ENCODE results near the gene UBAP1.
"Not testable (repeated sequence)": the region's sequence is repeated elsewhere in the genome, so short reads cannot be mapped to it uniquely, and the experiment has no call there.

Gene UBAP1

GRCh38 chr9:34224349-34224748 lies 45.5 kb downstream of the UBAP1 start:
- no peak for DNase-seq (ENCODE audit: low read depth in 2 of 2)

GRCh38 chr9:34226144-34226760 lies 47.4 kb downstream of the UBAP1 start:
- DNase-seq (ENCODE audit: low read depth in 2 of 2), result not testable (repeated sequence)

- no peak for DNase-seq (ENCODE audit: low read depth in 2 of 2)
Observed at GRCh38 chr9:34227445-34227844, 48.6 kb downstream of the UBAP1 start.

- no peak for DNase-seq (ENCODE audit: low read depth in 2 of 2)
Observed at GRCh38 chr9:34230556-34230955, 51.7 kb downstream of the UBAP1 start.

DNA sequence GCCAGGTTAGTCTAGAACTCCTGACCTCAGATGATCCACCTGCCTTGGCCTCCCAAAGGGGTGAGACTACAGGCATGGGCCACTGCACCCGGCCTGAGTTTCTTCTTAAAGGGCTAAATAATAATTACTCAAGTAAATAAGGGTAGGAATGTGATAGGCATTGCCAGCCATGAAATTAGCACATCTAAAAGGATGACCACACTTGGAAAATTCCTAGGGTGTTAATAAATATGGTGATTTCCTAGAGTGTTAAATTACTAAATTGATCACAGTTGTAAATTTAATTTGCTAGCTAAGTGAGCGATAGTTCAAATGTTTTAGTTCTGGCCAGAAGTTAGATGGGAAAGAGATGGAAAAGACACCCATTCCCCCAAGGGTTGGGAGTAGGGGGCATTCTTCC lies 53.4 kb downstream of the UBAP1 start:
- no peak for DNase-seq (ENCODE audit: low read depth in 2 of 2)

DNA sequence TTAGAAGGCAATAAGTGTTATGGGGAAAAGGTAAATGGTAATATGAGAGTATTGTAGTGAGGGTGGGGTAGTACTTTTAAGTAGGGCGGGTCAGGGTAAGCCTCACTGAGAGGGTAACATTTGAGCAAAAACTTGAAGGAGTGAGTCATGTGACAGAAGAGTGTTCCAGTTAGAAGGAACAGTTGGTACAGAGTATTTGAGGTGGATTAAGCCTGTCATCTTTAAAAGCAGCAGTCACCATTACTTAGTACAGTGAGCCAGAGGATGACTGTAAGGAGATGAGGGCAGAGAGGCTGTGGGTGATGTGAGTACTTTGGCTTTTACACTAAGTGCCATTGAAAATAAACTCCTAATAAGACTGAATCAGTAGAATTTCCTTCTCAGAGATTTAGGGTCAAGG lies 54.8 kb downstream of the UBAP1 start:
- DNase-seq (ENCODE audit: low read depth in 2 of 2), result no peak

DNA sequence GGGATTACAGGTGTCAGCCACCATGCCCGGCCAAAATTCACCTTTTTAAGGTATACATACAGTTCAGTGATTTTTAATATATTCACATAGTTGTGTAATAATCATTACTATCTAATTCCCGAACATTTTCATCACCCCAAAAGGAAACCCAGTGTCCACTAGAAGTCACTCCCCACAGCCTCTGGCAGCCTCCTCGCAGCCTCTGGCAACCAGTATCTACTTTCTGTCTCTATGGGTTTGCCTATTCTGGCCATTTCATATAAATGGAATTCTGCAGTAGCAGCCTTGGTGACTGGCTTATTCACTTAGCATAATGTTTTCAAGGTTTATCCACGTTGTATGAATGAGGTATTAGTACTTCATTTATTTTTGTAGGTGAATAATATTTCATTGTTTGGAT lies 59.0 kb downstream of the UBAP1 start:
- DNase-seq (ENCODE audit: low read depth in 2 of 2), result no peak

GRCh38 chr9:34240006-34240405 lies 61.2 kb downstream of the UBAP1 start:
- DNase-seq (ENCODE audit: low read depth in 2 of 2), result no peak

- no peak for DNase-seq (ENCODE audit: low read depth in 2 of 2)
Observed at GRCh38 chr9:34242830-34243229, 64.0 kb downstream of the UBAP1 start.

DNA sequence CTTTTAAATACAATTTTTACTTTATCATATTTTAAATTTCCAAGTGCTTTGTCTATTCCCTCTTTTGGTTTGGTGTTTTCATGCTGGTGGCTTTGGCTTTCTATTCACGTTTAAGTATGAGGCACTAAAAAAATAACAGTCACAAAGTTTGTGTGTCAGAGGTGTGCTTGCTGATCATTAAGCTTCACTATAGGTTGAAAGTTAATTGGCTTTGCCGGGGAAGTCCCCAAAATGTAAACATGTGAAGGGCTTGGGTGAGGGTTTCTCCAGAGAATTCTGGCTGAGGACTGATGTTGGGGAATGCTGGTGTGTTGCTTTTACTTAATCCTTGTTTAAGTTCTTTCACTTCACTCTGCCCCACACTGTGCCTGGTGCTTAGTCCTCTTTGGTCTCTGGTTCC lies 66.4 kb downstream of the UBAP1 start:
- DNase-seq (ENCODE audit: low read depth in 2 of 2), result not testable (repeated sequence)

- DNase-seq (ENCODE audit: low read depth in 2 of 2), result no peak
Observed at GRCh38 chr9:34246453-34246852, 67.6 kb downstream of the UBAP1 start.

- not testable (repeated sequence) for DNase-seq (ENCODE audit: low read depth in 2 of 2)
Observed at GRCh38 chr9:34247782-34248181, 68.9 kb downstream of the UBAP1 start.

- DNase-seq (ENCODE audit: low read depth in 2 of 2), result no peak
Observed at GRCh38 chr9:34249274-34249673, 70.4 kb downstream of the UBAP1 start.

DNA sequence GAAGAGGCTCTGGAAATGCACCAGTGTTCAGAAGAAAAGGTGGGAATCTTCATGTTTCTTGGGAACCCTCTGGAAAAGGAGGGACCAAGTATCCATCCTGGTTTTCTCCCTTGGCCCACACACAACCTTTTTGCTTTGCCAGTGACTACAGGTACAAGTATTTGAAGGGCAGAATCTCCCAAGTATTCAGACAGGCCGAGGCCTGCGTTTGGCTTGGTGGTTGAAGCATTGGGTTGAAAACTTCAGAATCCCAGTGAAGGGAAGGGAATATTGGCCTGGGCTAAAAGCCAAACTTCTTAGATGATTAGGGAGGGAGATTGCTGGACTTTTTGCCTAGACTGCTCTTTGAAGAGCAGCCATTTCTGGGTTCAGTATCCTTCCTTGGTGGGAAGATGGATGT lies 71.9 kb downstream of the UBAP1 start:
- DNase-seq (ENCODE audit: low read depth in 2 of 2), result no peak

- DNase-seq (ENCODE audit: low read depth in 2 of 2), result no peak
Observed at GRCh38 chr9:34252016-34252415, 73.2 kb downstream of the UBAP1 start.

- peak; percentile 13 to 18 for DNase-seq (ENCODE audit: low read depth in 2 of 2)
Observed at GRCh38 chr9:34252670-34253459, 74.0 kb downstream of the UBAP1 start.

DNA sequence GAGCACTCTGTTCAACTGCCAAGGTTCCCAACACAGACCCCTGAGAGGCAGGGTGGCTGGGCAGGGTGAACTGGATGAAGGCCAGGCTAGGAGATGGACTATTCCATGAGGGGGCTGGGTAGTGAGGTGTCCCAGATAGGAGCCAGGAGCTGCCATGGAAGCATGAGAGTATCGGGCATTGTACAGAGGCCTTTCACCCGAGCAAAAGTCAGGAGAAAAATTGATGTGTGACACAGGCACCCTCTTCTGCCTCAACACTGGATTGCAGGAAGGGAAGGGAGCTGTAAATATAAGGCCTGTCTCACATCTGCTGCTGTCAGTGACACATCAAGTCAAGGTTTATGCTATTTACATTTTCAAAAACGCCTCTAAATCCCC lies 74.6 kb downstream of the UBAP1 start:
- DNase-seq (ENCODE audit: low read depth in 2 of 2), result no peak

DNA sequence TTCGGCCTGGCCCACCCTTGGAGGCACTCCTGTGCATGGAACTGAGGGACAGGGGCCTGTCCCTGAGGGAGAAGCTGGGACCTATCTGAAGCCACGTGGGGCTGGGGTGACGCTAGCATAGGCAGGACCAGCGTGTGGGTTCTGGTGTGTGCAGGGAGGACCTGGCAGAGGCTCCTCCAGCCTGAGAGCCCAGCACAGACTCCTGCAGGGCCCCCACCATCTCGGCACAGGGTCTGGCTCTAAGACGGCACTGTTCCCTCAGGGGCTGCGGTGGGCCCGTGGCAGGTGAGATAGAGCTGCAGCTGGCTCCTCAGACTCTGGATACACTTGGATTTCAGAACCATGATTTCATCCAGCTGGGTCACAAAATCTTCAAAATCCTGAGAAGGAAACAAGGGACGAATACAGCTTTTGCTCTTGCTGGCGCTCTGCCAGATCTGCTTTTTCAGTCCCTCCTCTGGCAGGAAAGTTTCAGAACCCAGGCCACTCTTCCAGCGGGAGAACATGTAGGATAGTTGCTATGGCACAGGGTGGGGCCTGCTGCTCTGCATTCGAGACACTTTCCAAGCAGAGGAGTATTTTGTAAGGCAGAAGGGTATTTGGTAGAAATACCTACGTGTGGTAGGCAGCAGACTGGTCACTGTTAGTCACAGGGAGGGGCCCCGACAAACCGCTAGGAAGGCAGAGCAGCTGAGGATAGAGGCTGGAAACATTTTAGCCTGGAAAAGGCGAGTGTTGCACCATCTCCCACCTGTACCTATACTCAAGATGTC lies 75.5 kb downstream of the UBAP1 start:
- no peak for DNase-seq (ENCODE audit: low read depth in 2 of 2)

- DNase-seq (ENCODE audit: low read depth in 2 of 2), result no peak
Observed at GRCh38 chr9:34254966-34255825, 76.4 kb downstream of the UBAP1 start.

DNA sequence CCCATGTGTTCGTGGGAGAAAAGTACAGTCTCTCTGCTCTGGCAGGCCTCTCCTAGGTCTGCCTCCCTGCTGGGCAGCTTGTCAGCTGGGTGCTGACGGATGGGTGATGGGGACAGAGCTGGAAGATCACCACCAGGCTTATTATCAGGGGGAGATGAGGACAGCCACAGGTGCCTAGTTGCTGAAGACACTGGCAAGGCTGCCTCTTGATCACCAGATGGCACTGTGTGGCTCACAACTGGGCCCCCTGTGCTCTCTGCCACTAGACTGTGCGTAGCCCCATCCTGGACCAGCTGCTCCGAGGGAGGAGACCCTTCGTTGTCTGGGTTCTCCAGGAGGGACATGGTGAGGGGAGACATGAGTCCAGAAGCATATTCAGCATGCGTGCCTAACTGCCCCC lies 77.3 kb downstream of the UBAP1 start:
- no peak for DNase-seq (ENCODE audit: low read depth in 2 of 2)

DNA sequence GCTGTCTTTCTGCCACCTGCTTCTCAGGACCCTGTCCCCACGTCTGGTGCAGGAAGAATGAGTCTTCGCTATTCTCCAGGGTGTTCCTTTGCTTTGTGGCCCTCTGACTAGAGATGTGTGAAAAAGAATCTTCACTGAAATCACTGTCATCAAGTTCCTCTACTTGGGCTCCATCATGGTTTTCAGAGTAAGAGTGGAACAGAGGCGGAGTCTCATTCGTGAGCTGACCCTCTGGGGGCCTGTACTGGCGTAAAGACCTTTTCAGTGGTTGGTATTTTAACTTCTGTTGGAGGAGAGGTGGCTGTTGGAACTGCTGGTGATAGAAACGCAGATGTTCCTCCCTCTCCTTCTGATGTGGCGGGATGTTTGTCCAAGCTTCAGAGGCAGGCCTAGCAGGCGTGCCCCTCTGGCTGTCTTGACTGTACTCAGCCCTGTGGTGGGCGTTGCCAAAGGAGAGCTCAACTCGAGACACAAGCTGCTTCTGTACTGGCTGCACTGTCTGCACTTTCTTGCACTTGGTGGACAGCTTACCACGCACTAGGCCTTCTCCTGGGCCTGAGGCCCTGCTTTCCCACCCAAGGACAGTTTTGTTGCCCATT lies 78.2 kb downstream of the UBAP1 start:
- DNase-seq (ENCODE audit: low read depth in 2 of 2), result no peak
